Endothelial cell of umbilical vein (primary cell): Measurements from ENCODE around the gene LMO7. TPM values are rescaled to one million over a fixed set of nuclear protein-coding genes. Genes with fewer than 3 reads are reported as not detected.
A peak's percentile ranks its signal among the peaks of the same experiment; 100 is the strongest.

Experiments
- BruUV-seq: library from RNA; stranded (reverse); fragments of 400-500 nt; replicated peaks from 2 replicates; lab custom pipeline; 2021; lab: Mats Ljungman, UMichigan
- CTCF ChIA-PET: fragments of 300-600, 350-600 bp; sonication (Branson Sonifier 250); formaldehyde crosslinking; loops from one replicate; lab custom pipeline; 2021; ENCODE audit warnings: antibody characterized with exemption, inconsistent platforms; lab: Charles Lee
- POLR2A ChIA-PET: fragments of 300-600, 350-600 bp; sonication (Branson Sonifier 250); formaldehyde crosslinking; loops from one replicate; lab custom pipeline; 2021; ENCODE audit warnings: antibody characterized with exemption, inconsistent platforms; lab: Charles Lee
- DNase-seq: peaks from one replicate; pipeline ENCODE4 v3.0.0-alpha.2; 2011; ENCODE audit warnings: low read depth, low spot score
- FAIRE-seq: peaks from 2 replicates; lab custom pipeline; 2011; peaks lifted over from hg19 to GRCh38; lab: Jason Lieb, UNC
- H2AFZ ChIP-seq: 2 replicates; pipeline ENCODE4 v1.6.0; 2012; ENCODE audit warnings: low read depth, low read length, control low read depth, inconsistent platforms
- H3K27ac ChIP-seq: 2 replicates; pipeline ENCODE4 v1.5.1; 2011; ENCODE audit warnings: low read depth, mild to moderate bottlenecking, control low read depth, low read length, moderate library complexity; ENCODE audit not compliant: insufficient read depth
- H3K27me3 ChIP-seq, 2 experiments: 2 replicates each; pipeline versions ENCODE4 v1.6.0 to v1.6.1; 2011; ENCODE audit warnings: low read length in 2 of 2, mixed read lengths in 1 of 2; ENCODE audit not compliant: control insufficient read depth in 2 of 2, insufficient read depth in 2 of 2
- H3K36me3 ChIP-seq, 2 experiments: 2 replicates in 1 of 2; 3 replicates in 1 of 2; pipeline ENCODE4 v1.5.1; 2011; ENCODE audit warnings: low read length in 2 of 2, mild to moderate bottlenecking in 1 of 2, moderate library complexity in 1 of 2; ENCODE audit not compliant: control insufficient read depth in 2 of 2, insufficient read depth in 2 of 2; ENCODE audit errors: extremely low read depth in 1 of 2
- H3K4me1 ChIP-seq: 3 replicates; pipeline ENCODE4 v1.5.1; 2011; ENCODE audit warnings: mild to moderate bottlenecking, low read length; ENCODE audit not compliant: control insufficient read depth, insufficient read depth; ENCODE audit errors: extremely low read depth
- H3K4me2 ChIP-seq: 2 replicates; pipeline ENCODE4 v1.6.1; 2011; ENCODE audit warnings: low read length, control low read depth, mixed read lengths; ENCODE audit not compliant: insufficient read depth
- H3K4me3 ChIP-seq, 3 experiments: fragments of 200-600 bp in 1 of 3; sonication (generic), shearing (Covaris generic) in 1 of 3; replicated peaks in 1 of 3; 2 replicates each; pipeline ENCODE4 v1.5.1; 2011 to 2016; ENCODE audit warnings: control low read depth in 3 of 3, low read length in 3 of 3, mild to moderate bottlenecking in 2 of 3, inconsistent platforms in 1 of 3, low read depth in 1 of 3, moderate library complexity in 1 of 3; ENCODE audit not compliant: insufficient read depth in 1 of 3
- H3K79me2 ChIP-seq: 2 replicates; pipeline ENCODE4 v1.6.0; 2012; ENCODE audit warnings: low read length, inconsistent platforms; ENCODE audit not compliant: control insufficient read depth, insufficient read depth
- H3K9ac ChIP-seq: replicated peaks from 2 replicates; pipeline ENCODE3; 2011; ENCODE audit warnings: low read length, control low read depth; ENCODE audit not compliant: insufficient read depth; ENCODE audit errors: extremely low read depth
- H3K9me1 ChIP-seq: replicated peaks from 3 replicates; pipeline ENCODE4 v1.6.0; 2011; ENCODE audit warnings: mild to moderate bottlenecking, low read length; ENCODE audit not compliant: control insufficient read depth, insufficient read depth; ENCODE audit errors: extremely low read depth
- H3K9me3 ChIP-seq: replicated peaks from 2 replicates; pipeline ENCODE4 v1.5.1; 2012; ENCODE audit warnings: low read length, inconsistent platforms; ENCODE audit not compliant: control insufficient read depth, insufficient read depth
- H4K20me1 ChIP-seq: replicated peaks from 2 replicates; pipeline ENCODE3; 2011; ENCODE audit warnings: mild to moderate bottlenecking, low read length; ENCODE audit not compliant: control insufficient read depth, insufficient read depth; ENCODE audit errors: extremely low read depth
- CTCF ChIP-seq, 2 donors: IDR thresholded peaks; 1 replicate in 1 of 2; 2 replicates in 1 of 2; pipeline ENCODE4 v1.5.1; 2011; ENCODE audit warnings: low read length in 2 of 2, mild to moderate bottlenecking in 2 of 2, moderate library complexity in 2 of 2, control low read depth in 1 of 2, inconsistent platforms in 1 of 2, low read depth in 1 of 2; ENCODE audit not compliant: insufficient read depth in 1 of 2; ENCODE audit errors: extremely low read depth in 1 of 2
- EZH2 ChIP-seq: IDR thresholded peaks from 2 replicates; pipeline ENCODE4 v1.6.1; 2012; ENCODE audit warnings: borderline replicate concordance, low read depth, mild to moderate bottlenecking, moderate library complexity, low read length, inconsistent platforms; ENCODE audit not compliant: severe bottlenecking
- FOS ChIP-seq: IDR thresholded peaks from 2 replicates; pipeline ENCODE4 v1.6.1; 2011; ENCODE audit warnings: mild to moderate bottlenecking, low read length, moderate library complexity, borderline replicate concordance; ENCODE audit not compliant: insufficient read depth
- POLR2A ChIP-seq: IDR thresholded peaks from 2 replicates; pipeline ENCODE4 v1.6.1; 2012; ENCODE audit warnings: low read depth, mild to moderate bottlenecking, control low read depth, low read length
- POLR2AphosphoS5 ChIP-seq: IDR thresholded peaks from 2 replicates; pipeline ENCODE4 v1.6.1; 2012; ENCODE audit warnings: low read depth, mild to moderate bottlenecking, control low read depth, low read length, moderate library complexity; ENCODE audit not compliant: insufficient read depth
- dilution Hi-C: fragments of 300-500 bp; cut with MboI; formaldehyde crosslinking; loops from one replicate; pipeline ENCODE4 v1.15.0; 2019; ENCODE audit warnings: low sequenced_read_pairs; ENCODE audit not compliant: extremely low pct_ligation_motif_present
- intact Hi-C: fragments of 100-400 bp; cut with micrococcal nuclease; formaldehyde crosslinking; loops from one replicate; pipeline ENCODE4 v1.10.0; 2022
- polyA plus RNA-seq, 4 experiments: library from polyadenylated mRNA; depleted of rRNA in 3 of 4; stranded (reverse) in 3 of 4; unstranded in 1 of 4; fragments of >200 nt; gene quantifications; 2 replicates each; pipeline versions ENCODE4 v1.2.1 to v1.2.3, GENCODE V29; 2011 to 2012; ENCODE audit warnings: missing spikeins in 1 of 4
- total RNA-seq: library from RNA; stranded (reverse); gene quantifications from 2 replicates; pipeline ENCODE4 v1.2.3, GENCODE V29; 2021

The LMO7 gene
- total and polyA plus RNA-seq, 2 donors (not counting 3 experiments of a cell fraction or from before 2014, with no cell fraction given), result 10.5 to 21.1 TPM

GRCh38 chr13:75724752-75725517, 88.8 kb downstream of the LMO7 start:
- intact Hi-C loops (loop anchor here (2.0 kb wide), 1 partner anchor 36 kb away; no protein-coding TSS in a partner anchor), dilution Hi-C loops (no loop called here)
- Histone ChIP-seq H3K4me3 (peak overlapping the region in 1 of 3 experiments; percentile 5), H3K9me1 (no peaks in the 10 kb centered on the region), H3K4me1 (peaks cover 17% of the 10 kb centered on the region), H3K27me3 (no peaks in the 10 kb centered on the region), H3K4me2 (peak overlapping the region; percentile 57), H3K27ac (peak overlapping the region; percentile 45), H4K20me1 (no peaks in the 10 kb centered on the region), H3K9ac (peak overlapping the region; percentile 23), H3K79me2 (no peaks in the 10 kb centered on the region), H3K36me3 (no peaks in the 10 kb centered on the region), H3K9me3 (no peaks in the 10 kb centered on the region), H2AFZ (no peak overlapping the region)
- no TSS peak for BruUV-seq
- ChIA-PET POLR2A (no interaction called here), CTCF (interaction anchor here (0.7 to 2.8 kb wide), 6 partner anchors 8 to 36 kb away, joined by 3 to 12 read pairs (median 6); no protein-coding TSS in a partner anchor)
- DNase-seq (peak; percentile 80), FAIRE-seq (no peak)
- TF ChIP-seq POLR2A (no peak), FOS (no peak), CTCF (IDR thresholded peaks at IDR 0.05; ENCODE audit: extremely low read depth in 1 of 2, insufficient read depth in 1 of 2, low read depth in 1 of 2, low read length in 2 of 2) (no peak), POLR2AphosphoS5 (no peak), EZH2 (no peak)
